ENCODE data around the gene PPM1E. TPM values are rescaled to one million over a fixed set of nuclear protein-coding genes. Genes with fewer than 3 reads are reported as not detected.

Gene PPM1E
- total RNA-seq, 2 donors from 2014 or later: 0.26 to 0.66 TPM

DNA sequence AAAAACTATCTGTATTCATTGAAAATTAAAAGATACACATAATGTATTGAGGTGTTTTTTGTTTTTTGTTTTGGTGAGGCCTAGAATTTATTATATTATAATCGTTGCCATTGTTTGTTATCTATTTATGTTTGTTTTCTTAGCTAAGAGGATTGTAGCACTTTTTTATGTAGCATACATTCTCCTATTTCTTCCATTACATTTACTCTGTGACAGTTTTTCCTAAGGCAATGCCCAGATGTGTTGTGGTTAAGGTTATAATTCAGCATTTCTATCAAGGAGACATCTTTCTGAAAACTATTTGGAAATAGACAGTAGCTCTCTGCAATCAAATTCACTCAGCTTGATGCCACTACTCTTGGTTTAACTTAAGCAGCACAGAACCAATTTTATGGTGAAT, 161.6 kb downstream of the PPM1E start:
- DNase-seq (no peak), ATAC-seq (no peak)
- Histone ChIP-seq H3K9me3 (peaks cover 0 to 3% (median 0%) of the 10 kb centered on the region in 3 donors), H3K4me1 (no peaks in the 10 kb centered on the region), H3K4me3 (no peak overlapping the region), H3K27ac (no peak overlapping the region), H3K36me3 (replicated peaks in 1 of 2; ENCODE audit: insufficient read depth in 1 of 2, low read depth in 2 of 2) (no peaks in the 10 kb centered on the region), H3K27me3 (no peaks in the 10 kb centered on the region)
- intact Hi-C loops (cut with DNase I): no loop called here
- WGBS, 2 donors: 50 to 64% methylated on average over 1 of the region's 1 CpG
- TF ChIP-seq POLR2A (IDR thresholded peaks at IDR 0.05): no peak
- TF ChIP-seq, protein P1, sequence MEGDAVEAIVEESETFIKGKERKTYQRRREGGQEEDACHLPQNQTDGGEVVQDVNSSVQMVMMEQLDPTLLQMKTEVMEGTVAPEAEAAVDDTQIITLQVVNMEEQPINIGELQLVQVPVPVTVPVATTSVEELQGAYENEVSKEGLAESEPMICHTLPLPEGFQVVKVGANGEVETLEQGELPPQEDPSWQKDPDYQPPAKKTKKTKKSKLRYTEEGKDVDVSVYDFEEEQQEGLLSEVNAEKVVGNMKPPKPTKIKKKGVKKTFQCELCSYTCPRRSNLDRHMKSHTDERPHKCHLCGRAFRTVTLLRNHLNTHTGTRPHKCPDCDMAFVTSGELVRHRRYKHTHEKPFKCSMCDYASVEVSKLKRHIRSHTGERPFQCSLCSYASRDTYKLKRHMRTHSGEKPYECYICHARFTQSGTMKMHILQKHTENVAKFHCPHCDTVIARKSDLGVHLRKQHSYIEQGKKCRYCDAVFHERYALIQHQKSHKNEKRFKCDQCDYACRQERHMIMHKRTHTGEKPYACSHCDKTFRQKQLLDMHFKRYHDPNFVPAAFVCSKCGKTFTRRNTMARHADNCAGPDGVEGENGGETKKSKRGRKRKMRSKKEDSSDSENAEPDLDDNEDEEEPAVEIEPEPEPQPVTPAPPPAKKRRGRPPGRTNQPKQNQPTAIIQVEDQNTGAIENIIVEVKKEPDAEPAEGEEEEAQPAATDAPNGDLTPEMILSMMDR (IDR thresholded peaks at IDR 0.05): no peak

DNA sequence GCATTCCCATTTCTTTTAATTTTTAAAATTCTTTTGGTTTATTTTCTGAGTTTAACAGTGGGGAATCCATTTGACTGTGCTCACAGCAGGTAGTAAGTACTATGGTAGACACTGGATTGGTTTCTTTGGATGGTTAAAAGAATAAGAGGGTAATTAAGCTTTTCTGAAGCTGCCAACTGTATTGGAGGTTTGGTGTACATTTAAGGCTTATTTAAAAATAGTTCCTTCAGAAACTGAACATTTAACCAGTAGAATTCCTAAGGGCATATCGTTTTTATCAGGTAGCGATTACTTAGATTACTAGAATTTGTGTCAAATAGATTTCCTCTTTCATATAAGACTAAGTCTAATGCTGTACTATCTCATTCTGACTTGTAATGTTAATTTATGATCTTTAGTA, 162.4 kb downstream of the PPM1E start:
- ATAC-seq: no peak
- no peak for DNase-seq
- H3K9me3 ChIP-seq: no peaks in the 10 kb centered on the region
- TF ChIP-seq, protein P1 (IDR thresholded peaks at IDR 0.05): no peak
- no peak for TF ChIP-seq POLR2A (IDR thresholded peaks at IDR 0.05)
- no peaks in the 10 kb centered on the region for H3K36me3 ChIP-seq (replicated peaks in 1 of 2; ENCODE audit: insufficient read depth in 1 of 2, low read depth in 2 of 2)
- no peaks in the 10 kb centered on the region for H3K4me1 ChIP-seq
- H3K4me3 ChIP-seq: no peak overlapping the region
- no peak overlapping the region for H3K27ac ChIP-seq
- no peaks in the 10 kb centered on the region for H3K27me3 ChIP-seq
- 57 to 66% methylated on average over 2 of the region's 2 CpGs for WGBS, 2 donors
- intact Hi-C loops (cut with DNase I): no loop called here

DNA sequence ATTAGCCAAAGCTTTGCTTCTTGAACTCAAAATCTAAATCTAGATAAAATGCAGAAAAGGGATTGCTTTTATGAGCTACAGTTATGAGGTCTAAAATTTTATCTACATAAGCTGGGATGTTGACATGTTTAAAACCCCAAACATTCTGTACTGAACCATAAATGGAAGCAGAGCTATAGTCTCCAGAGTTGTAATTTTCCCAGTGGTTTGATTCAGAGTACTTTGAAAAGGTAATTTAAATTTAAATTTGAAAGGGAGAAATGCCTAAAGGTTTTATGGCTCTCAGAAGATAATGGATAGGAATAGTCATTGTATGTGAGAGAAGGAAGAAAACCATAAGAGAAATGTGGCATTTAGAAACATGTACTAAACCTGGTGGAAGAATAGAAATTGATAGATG, 163.2 kb downstream of the PPM1E start:
- Histone ChIP-seq H3K36me3 (replicated peaks in 1 of 2; ENCODE audit: insufficient read depth in 1 of 2, low read depth in 2 of 2) (no peaks in the 10 kb centered on the region), H3K4me3 (no peak overlapping the region), H3K27ac (no peak overlapping the region), H3K9me3 (no peaks in the 10 kb centered on the region), H3K27me3 (no peaks in the 10 kb centered on the region), H3K4me1 (no peaks in the 10 kb centered on the region)
- ATAC-seq (no peak), DNase-seq (no peak)
- TF ChIP-seq, protein P1 (IDR thresholded peaks at IDR 0.05): no peak
- TF ChIP-seq POLR2A (IDR thresholded peaks at IDR 0.05): no peak
- intact Hi-C loops (cut with DNase I): no loop called here

DNA sequence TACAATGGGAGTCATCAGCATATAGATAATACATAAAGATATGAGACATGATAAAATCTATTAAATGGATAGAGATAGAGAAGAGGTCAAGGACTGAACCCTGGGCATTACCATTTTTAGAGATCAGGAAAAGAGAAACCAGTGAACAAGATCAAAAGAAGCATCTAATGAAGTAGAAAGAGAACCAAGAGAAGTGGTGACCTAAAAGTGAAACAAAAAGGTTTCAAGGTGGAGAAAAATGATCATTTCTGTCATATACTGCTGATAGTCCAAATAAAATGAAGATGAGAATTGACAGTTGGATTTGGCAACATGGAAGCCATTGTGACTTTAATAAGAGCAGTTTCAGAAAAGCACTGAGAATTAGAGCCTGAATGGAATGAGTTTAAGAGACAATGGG, 165.1 kb downstream of the PPM1E start:
- Histone ChIP-seq H3K9me3 (no peaks in the 10 kb centered on the region), H3K4me3 (no peak overlapping the region), H3K36me3 (replicated peaks in 1 of 2; ENCODE audit: insufficient read depth in 1 of 2, low read depth in 2 of 2) (no peaks in the 10 kb centered on the region), H3K27ac (no peak overlapping the region), H3K4me1 (no peaks in the 10 kb centered on the region), H3K27me3 (no peaks in the 10 kb centered on the region)
- TF ChIP-seq POLR2A (IDR thresholded peaks at IDR 0.05): no peak
- TF ChIP-seq, protein P1 (IDR thresholded peaks at IDR 0.05): no peak
- no peak for DNase-seq
- intact Hi-C loops (cut with DNase I): no loop called here
- ATAC-seq: no peak

DNA sequence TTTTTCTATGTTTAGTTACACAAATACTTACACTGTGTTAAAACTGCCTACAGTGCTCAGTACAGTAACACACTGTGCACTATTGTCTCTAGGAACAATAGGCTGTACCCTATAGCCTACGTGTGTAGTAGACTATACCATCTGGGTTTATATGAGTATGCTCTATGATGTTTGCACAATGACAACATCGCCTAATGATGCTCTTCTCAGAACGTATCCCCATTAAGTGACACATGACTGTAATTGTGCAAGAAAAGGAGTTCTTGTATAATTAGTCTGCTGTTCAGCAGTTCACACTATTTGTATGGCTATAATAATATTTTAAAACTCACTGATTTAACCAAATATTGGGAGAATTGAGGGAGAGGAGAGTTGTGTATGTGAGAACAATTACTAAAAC, 177.3 kb downstream of the PPM1E start:
- Histone ChIP-seq H3K4me1 (no peaks in the 10 kb centered on the region), H3K36me3 (replicated peaks in 1 of 2; ENCODE audit: insufficient read depth in 1 of 2, low read depth in 2 of 2) (no peaks in the 10 kb centered on the region), H3K27ac (no peak overlapping the region), H3K4me3 (no peak overlapping the region), H3K27me3 (no peaks in the 10 kb centered on the region), H3K9me3 (no peaks in the 10 kb centered on the region)
- DNase-seq (no peak), ATAC-seq (no peak)
- 71 to 77% methylated on average over 3 of the region's 3 CpGs for WGBS, 2 donors
- intact Hi-C loops (cut with DNase I): no loop called here
- TF ChIP-seq POLR2A (IDR thresholded peaks at IDR 0.05): no peak
- TF ChIP-seq, protein P1 (IDR thresholded peaks at IDR 0.05): no peak

All from body of pancreas (tissue), 4 donors.